Measurements from ENCODE around the gene PHF20. TPM values are rescaled to one million over a fixed set of nuclear protein-coding genes. Genes with fewer than 3 reads are reported as not detected.
A peak's percentile ranks its signal among the peaks of the same experiment; 100 is the strongest.

Gene PHF20
- total and polyA plus RNA-seq, 2 of the 13 experiments (the other 11 are each of a cell fraction or from before 2014, with no cell fraction given): 22.8 to 34.1 TPM

DNA sequence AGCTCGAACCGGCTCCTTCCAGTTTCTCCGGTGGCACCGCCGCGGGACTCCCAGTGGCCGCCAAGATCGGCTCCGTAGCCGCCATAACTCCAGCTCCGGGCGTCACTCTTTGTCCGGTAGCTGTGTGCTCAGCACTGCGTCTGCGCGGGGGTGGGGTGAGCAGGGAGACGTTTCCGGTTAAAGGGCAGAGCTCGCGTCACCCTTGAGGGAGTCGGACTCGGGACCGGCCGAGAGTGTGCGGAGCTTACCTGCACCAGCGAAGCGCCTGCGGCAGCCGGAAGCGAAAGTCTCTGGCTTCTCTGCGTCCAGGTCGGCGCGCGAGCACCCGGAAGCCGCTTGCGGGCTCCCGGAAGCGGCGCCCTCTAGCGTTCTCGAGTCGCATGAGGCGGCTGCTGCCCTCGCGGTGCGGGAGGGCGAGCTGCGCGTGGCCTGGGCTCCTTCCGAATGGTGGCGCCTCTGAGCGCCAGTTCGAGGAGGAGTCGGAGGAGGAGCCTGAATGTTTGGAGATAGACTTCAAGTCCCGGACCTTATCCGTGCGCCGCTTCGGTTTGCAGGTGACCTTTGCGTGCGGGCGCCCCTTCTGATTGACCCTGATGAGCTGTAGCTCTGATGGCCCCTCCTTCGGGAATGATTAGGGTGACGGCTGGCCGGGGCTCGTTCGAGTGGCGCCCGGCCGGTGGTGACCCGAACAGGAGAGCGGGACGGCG is 182.5 kb downstream of the PHF20 start, which contains the start of gene SCAND1 (continued):
- TF ChIP-seq, protein P1, sequence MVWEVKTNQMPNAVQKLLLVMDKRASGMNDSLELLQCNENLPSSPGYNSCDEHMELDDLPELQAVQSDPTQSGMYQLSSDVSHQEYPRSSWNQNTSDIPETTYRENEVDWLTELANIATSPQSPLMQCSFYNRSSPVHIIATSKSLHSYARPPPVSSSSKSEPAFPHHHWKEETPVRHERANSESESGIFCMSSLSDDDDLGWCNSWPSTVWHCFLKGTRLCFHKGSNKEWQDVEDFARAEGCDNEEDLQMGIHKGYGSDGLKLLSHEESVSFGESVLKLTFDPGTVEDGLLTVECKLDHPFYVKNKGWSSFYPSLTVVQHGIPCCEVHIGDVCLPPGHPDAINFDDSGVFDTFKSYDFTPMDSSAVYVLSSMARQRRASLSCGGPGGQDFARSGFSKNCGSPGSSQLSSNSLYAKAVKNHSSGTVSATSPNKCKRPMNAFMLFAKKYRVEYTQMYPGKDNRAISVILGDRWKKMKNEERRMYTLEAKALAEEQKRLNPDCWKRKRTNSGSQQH (CRISPR knock-in tag; IDR thresholded peaks at IDR 0.05; ENCODE audit: low read depth): peak; percentile 36; the same call in 1 of the 2 replicates
- TF ChIP-seq CENPX (CRISPR knock-in tag; IDR thresholded peaks at IDR 0.05): no peak
- peak; percentile 20; the same call in 1 of the 2 replicates for TF ChIP-seq DPF2 (CRISPR knock-in tag; IDR thresholded peaks at IDR 0.05; ENCODE audit: borderline replicate concordance, low read depth)
- TF ChIP-seq ELF3 (CRISPR knock-in tag; IDR thresholded peaks at IDR 0.05): peak; percentile 99
- TF ChIP-seq, protein P2, sequence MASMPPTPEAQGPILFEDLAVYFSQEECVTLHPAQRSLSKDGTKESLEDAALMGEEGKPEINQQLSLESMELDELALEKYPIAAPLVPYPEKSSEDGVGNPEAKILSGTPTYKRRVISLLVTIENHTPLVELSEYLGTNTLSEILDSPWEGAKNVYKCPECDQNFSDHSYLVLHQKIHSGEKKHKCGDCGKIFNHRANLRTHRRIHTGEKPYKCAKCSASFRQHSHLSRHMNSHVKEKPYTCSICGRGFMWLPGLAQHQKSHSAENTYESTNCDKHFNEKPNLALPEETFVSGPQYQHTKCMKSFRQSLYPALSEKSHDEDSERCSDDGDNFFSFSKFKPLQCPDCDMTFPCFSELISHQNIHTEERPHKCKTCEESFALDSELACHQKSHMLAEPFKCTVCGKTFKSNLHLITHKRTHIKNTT (CRISPR knock-in tag; IDR thresholded peaks at IDR 0.05): no peak
- TF ChIP-seq SPEN (CRISPR knock-in tag; IDR thresholded peaks at IDR 0.05; ENCODE audit: low read depth): peak; percentile 98
- TF ChIP-seq GABPA (IDR thresholded peaks at IDR 0.05; ENCODE audit: low read depth, low read length): peak; percentile 98
- TF ChIP-seq GABPA (CRISPR knock-in tag; IDR thresholded peaks at IDR 0.05; ENCODE audit: low read depth): peak; percentile 97
- no peak for TF ChIP-seq SIX4 (CRISPR knock-in tag; IDR thresholded peaks at IDR 0.05)
- TF ChIP-seq, protein P3, sequence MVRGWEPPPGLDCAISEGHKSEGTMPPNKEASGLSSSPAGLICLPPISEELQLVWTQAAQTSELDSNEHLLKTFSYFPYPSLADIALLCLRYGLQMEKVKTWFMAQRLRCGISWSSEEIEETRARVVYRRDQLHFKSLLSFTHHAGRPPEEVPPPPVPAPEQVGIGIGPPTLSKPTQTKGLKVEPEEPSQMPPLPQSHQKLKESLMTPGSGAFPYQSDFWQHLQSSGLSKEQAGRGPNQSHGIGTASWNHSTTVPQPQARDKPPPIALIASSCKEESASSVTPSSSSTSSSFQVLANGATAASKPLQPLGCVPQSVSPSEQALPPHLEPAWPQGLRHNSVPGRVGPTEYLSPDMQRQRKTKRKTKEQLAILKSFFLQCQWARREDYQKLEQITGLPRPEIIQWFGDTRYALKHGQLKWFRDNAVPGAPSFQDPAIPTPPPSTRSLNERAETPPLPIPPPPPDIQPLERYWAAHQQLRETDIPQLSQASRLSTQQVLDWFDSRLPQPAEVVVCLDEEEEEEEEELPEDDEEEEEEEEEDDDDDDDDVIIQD (CRISPR knock-in tag; IDR thresholded peaks at IDR 0.05; ENCODE audit: low read depth): peak; percentile 96
- TF ChIP-seq, protein P4, sequence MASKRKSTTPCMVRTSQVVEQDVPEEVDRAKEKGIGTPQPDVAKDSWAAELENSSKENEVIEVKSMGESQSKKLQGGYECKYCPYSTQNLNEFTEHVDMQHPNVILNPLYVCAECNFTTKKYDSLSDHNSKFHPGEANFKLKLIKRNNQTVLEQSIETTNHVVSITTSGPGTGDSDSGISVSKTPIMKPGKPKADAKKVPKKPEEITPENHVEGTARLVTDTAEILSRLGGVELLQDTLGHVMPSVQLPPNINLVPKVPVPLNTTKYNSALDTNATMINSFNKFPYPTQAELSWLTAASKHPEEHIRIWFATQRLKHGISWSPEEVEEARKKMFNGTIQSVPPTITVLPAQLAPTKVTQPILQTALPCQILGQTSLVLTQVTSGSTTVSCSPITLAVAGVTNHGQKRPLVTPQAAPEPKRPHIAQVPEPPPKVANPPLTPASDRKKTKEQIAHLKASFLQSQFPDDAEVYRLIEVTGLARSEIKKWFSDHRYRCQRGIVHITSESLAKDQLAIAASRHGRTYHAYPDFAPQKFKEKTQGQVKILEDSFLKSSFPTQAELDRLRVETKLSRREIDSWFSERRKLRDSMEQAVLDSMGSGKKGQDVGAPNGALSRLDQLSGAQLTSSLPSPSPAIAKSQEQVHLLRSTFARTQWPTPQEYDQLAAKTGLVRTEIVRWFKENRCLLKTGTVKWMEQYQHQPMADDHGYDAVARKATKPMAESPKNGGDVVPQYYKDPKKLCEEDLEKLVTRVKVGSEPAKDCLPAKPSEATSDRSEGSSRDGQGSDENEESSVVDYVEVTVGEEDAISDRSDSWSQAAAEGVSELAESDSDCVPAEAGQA (IDR thresholded peaks at IDR 0.05; ENCODE audit: low read depth): peak; percentile 94
- TF ChIP-seq, protein P4 (CRISPR knock-in tag; IDR thresholded peaks at IDR 0.05; ENCODE audit: borderline replicate concordance): no peak; the same call in 1 of the 2 replicates
- peak; percentile 93 for TF ChIP-seq RAD21 (CRISPR knock-in tag; IDR thresholded peaks at IDR 0.05)
- TF ChIP-seq ZSCAN29 (CRISPR knock-in tag; conservative IDR thresholded peaks at IDR 0.05): peak; percentile 87
- TF ChIP-seq KDM5A (IDR thresholded peaks at IDR 0.05; ENCODE audit: borderline replicate concordance, low read length): peak; percentile 77
- peak; percentile 94; the same call in 1 of the 2 replicates for TF ChIP-seq ZIK1 (CRISPR knock-in tag; IDR thresholded peaks at IDR 0.05; ENCODE audit: borderline replicate concordance, low read depth)
- TF ChIP-seq ARID2 (CRISPR knock-in tag; IDR thresholded peaks at IDR 0.05; ENCODE audit: borderline replicate concordance): peak; percentile 86; the same call in 1 of the 2 replicates
- peak; percentile 98 for TF ChIP-seq ZNF878 (CRISPR knock-in tag; IDR thresholded peaks at IDR 0.05)
- TF ChIP-seq TRIM24 (CRISPR knock-in tag; IDR thresholded peaks at IDR 0.05): no peak
- peak; percentile 93 for TF ChIP-seq ELF4 (CRISPR knock-in tag; IDR thresholded peaks at IDR 0.05; ENCODE audit: borderline replicate concordance)
